Vagina (tissue), 2 donors: Measurements from ENCODE around the gene GLCCI1.

Experiments
- POLR2A ChIP-seq, 2 donors: fragments of 450-650 bp; IDR thresholded peaks; one replicate each; pipeline ENCODE4 v1.6.1; 2017; ENCODE audit warnings: antibody characterized with exemption in 2 of 2, mild to moderate bottlenecking in 2 of 2, moderate library complexity in 2 of 2
- TF ChIP-seq, protein P1 (sequence below), 3 experiments: fragments of 450-650 bp in 2 of 3; fragments of 200-600 bp in 1 of 3; sonication (generic) in 1 of 3; IDR thresholded peaks; one replicate each; pipeline ENCODE4 v1.5.1; 2017 to 2019; ENCODE audit warnings: antibody characterized with exemption in 3 of 3, mild to moderate bottlenecking in 2 of 3, moderate library complexity in 2 of 3

- TF ChIP-seq, protein P1, sequence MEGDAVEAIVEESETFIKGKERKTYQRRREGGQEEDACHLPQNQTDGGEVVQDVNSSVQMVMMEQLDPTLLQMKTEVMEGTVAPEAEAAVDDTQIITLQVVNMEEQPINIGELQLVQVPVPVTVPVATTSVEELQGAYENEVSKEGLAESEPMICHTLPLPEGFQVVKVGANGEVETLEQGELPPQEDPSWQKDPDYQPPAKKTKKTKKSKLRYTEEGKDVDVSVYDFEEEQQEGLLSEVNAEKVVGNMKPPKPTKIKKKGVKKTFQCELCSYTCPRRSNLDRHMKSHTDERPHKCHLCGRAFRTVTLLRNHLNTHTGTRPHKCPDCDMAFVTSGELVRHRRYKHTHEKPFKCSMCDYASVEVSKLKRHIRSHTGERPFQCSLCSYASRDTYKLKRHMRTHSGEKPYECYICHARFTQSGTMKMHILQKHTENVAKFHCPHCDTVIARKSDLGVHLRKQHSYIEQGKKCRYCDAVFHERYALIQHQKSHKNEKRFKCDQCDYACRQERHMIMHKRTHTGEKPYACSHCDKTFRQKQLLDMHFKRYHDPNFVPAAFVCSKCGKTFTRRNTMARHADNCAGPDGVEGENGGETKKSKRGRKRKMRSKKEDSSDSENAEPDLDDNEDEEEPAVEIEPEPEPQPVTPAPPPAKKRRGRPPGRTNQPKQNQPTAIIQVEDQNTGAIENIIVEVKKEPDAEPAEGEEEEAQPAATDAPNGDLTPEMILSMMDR (IDR thresholded peaks at IDR 0.05) = no peak
- no peak for TF ChIP-seq POLR2A (IDR thresholded peaks at IDR 0.05)
Measured at GRCh38 chr7:7982904-7983303, 14.3 kb downstream of the GLCCI1 start.
